HG02852 (cell line): ENCODE data around the gene ORAI1.
A peak's percentile ranks its signal among the peaks of the same experiment; 100 is the strongest.
"Not testable (repeated sequence)": the region's sequence is repeated elsewhere in the genome, so short reads cannot be mapped to it uniquely, and the experiment has no call there.

Source experiments
- ATAC-seq: cut with Tn5 transposase; IDR thresholded peaks from one replicate; pipeline ENCODE4 v1.9.1; 2021; ENCODE audit warnings: mild to moderate bottlenecking, moderate library complexity; ENCODE audit not compliant: unreplicated experiment

ORAI1 gene

DNA sequence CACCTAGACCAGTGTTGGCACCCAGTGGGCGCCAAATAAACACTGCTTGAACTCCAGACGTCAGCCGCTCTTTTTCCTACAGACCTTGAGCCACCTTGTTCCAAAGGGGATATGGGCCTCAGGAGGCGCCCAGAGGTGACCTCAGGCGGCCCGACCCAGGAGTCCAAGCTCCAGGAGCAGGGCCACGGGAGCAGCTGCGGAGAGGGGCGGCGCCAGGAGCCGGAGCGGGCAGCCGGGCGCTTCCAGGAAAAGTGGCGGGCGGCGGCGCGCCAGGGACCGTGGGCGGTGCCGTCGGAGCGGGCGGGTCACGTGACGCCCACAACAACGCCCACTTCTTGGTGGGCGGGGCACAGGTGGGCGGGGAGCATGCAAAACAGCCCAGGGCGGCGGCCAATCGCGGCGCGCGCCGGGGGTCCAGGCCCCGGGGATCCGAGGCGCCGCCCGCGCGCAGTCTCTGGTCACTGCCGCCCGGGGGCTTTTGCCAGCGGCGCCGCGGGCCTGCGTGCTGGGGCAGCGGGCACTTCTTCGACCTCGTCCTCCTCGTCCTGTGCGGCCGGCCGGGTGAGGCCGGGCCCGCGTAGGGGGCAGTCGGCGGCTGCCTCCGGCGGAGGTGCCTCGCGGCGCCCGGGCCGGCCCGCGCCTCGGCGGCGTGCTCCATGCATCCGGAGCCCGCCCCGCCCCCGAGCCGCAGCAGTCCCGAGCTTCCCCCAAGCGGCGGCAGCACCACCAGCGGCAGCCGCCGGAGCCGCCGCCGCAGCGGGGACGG lies at the start of gene ORAI1:
Gene ORAI1, plus strand, starts transcription at position 444 of the 766 bp plus-strand sequence.
- ATAC-seq = peak; percentile 65

DNA sequence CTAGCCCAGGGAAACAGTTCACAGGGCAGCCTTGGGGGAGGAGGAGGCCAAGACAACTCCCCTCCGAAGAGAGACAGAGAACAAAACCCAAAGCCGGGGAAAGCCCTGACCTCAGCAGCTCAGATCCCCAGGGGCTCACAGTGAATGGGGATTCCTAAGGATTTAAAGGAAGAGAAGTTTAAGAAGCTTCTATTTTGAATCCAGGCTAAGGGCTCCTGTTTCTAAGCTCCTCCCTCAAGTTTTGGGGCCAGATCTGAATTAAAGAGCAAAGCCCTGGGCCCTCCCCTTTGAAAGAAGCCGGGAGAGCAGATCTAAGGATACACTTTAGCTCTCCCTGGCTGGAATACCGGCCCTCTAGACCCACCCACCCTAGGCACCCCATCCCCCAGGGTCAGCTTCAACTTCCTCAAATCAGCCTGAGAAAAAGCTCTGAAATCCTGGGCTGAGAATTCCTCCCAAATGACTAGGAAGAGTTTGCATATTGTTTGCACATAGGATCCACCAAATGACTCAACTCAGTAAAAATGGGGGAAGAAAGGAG lies 49.4 kb upstream of the ORAI1 start:
- ATAC-seq = no peak

DNA sequence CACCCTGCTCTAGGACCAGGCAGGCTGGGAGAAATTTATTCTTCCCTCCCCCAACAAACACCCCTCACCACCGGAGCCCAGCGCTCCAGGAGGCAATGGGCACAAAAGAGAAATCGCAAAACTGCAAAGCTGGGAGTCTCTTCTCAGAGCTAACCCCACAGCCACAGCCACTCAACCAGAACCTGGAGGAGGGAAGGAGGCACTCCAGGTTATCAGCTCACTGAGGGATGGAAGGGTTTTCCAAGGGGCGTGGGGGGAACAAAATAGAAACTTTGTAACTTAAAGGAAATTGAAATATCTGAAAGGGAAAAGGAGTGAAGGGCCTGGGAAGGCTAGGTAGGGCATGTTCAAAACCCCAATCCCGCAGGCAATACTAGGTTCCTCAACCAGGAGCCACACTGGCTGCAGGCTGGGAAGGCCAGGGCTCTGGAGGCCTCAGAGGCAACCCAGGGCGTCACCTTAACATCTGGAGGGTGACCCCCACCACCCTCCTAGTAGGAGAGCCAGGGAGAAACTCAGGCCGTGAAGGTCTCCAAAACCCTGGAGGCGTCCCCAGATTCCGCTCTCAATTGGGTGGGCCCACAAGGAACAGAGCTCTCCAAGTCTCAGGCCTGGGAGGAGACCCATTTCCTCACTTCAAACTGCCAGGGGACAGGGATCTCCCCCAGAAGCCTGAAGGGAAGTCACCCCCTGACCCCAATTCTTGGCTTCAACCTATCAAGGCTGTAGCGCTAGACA lies 48.7 kb upstream of the ORAI1 start:
- no peak for ATAC-seq

DNA sequence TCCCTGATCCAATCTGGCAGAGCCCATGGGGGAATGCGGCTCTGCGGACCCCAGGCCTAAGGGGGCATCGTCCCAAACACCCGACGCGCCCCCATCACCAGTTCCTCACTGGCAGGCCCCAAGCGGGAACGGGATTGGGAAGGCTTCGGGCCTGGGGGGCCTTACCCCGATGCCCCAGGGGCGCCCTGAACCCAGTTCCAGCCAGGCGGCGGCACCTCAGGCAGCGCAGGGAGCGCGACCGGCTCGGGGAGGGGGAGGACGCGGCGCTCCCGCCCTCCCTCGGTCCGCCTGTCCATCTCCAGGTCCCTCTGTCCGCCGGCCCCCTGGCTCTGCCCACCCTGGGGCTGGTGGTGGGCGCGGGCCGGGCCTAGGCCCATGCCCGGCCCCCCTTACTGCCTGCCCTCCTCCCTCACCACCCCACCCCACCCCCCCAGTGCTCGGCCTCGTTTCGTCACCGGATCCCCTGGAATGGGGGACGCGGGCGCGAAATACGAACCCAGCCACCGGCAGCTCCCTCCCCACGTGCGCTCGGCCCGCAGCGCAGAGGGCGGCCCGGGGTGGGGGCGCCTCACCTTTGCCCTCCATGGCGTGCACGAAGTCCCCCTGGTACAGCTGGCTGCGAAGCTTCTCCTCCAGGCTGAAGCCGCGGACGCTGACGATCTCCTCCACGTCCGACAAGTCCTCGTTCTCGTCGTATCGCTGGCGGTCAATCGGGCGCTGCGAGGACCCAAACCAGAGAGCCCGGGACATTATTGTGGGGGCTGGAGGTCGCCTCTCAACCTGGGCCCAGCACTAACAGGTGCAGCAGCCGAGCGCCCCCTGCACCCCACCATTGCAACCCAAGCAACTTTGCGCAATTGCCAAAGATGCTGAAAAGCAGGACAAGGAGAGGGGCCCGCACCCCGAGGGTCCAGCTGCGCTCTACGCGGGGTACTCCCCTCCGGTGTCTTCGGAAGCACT lies 47.8 kb upstream of the ORAI1 start:
- ATAC-seq = no peak

DNA sequence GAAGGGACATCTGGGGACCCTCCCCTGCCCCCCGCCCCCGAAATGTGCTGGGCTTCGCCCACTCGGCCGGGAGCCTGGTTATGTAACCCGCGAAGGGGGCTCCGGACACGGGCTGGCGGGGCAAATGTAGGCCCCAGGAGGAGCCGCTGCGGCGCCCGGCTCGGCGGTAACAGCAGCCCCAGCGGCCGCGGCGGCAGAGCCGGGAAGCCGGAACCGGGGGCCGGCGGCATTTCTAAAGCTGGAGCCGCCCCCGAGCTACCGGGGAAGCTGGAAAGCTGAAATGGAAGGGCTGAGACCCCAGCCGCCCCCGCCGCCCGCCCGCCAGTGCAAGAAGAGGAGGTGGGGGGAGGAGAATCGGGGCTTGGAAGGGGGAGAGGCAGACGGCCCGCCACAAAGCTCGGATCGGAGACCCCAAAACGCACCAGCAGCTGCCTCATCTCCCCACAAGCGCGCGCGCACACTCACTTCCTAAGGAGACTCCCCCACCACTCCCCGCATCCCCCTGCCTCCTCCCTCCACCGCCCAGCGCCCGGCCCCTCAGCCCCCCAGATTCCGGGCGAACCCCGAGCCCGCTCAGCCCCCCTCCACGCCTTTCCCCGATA lies 47.0 kb upstream of the ORAI1 start:
- no peak for ATAC-seq

DNA sequence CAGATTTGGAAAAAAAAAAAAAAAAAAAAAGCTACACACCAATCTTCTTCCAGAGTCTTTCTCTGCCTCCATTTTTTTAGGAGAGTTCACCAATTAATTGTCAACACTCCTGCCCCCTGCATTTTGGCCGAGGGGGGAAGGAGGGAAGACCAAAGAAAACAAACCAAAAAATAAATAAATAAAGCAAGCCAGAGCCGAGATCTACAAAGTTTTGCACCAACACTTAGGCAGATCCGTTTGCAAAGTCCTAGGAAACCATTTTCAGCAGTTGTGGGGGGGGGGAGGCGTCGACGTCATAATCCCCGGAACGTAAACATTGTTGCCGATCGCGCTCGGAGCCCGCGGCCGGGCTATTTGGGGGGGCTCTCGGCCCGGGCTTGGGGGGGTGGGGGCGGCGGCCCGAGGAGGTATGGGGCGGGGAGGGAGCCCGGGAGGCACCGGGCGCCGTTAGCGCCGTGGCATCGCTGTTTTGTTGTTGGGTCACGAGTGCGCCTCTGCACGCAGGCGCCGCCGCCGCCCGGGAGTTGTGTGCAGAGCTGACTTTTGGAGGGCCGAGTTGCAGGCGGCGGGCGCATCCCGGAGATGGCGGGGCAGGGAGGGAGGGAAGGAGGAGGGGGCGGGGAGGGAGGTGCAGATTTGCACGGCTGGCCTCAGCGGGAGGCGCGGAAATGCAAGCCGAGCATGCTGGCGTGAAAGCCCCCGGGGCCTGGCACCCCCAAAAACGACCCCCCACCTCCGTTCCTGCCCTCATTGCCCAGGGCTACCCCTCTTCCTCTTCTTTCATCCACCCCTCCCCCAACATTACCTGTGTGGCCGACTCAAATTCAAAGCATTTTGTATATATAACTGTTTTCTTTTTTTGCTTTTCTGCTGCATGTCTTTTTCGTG lies 46.1 kb upstream of the ORAI1 start:
- no peak for ATAC-seq

DNA sequence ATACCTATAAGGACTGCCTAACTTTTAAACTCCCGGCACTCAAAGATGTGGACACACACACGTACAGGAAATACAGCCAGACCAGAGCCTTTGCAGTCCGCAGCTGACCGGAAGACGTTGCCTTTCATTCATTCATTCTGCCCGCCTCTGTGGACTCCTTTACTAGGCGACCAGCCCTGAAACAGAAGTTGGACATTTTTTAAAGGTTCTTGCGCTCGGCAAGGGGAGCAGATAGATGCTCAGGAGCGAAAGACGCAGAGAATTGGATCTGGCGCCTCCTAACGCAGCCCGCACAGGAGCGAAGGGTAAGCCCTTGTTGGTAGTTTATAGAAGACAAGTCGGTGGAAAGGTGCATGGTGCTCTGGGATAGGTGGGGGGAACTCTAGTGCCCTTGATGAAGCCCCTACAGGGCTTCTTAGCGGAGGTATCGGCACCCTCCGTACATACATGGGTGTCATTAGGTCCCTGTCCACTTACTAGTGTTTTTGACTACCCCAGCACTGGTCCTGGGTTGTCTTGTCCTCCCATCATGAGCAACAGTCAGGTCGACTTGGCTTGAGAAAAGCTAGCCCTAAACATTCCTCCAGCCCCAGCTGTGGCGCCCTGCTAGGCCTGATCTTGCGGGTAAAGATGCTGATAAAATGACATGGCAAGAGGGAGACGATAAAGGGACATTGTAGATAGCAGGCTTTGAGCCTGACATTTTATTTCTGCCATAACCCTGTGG lies 45.2 kb upstream of the ORAI1 start, which contains the start of gene KDM2B:
Gene KDM2B, minus strand, starts transcription at position 65 of the 727 bp plus-strand sequence. CDS start 112 bp downstream, outside the sequence.
- ATAC-seq = no peak

DNA sequence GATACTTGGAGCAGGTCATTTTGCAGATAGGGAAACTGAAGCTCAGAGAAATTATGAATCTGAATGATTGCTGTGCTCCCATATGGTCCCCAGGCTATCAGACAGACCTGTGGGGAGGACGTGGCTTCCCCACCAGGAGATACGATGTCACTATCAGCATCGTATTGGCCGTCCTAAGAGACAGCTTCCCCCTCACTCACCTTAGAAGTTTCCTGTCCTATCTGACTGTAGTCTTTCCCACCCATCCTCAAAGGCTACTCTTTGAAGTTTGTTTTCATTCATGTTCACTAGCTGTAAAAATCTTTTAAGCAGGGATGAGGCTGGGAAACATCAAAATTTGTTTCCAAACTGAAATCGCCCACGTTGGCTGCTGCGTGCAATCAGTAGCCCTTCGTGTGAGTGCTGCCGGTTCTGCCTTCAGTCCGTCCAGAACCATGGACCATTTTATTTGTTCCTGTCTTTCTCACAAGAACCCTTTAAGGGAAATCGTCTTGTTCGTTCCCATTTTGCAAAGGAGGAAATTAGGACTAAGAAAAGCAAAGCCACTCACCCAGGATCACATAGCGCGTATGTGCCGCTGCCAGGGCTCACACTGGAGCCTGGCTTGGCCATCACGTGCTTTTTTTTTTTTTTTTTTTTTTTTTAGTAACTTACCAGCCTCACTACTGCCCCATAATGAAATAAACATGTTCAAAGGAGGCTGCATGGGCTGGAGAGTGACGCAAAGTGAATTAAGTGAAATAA lies 44.5 kb upstream of the ORAI1 start:
- ATAC-seq = no peak

DNA sequence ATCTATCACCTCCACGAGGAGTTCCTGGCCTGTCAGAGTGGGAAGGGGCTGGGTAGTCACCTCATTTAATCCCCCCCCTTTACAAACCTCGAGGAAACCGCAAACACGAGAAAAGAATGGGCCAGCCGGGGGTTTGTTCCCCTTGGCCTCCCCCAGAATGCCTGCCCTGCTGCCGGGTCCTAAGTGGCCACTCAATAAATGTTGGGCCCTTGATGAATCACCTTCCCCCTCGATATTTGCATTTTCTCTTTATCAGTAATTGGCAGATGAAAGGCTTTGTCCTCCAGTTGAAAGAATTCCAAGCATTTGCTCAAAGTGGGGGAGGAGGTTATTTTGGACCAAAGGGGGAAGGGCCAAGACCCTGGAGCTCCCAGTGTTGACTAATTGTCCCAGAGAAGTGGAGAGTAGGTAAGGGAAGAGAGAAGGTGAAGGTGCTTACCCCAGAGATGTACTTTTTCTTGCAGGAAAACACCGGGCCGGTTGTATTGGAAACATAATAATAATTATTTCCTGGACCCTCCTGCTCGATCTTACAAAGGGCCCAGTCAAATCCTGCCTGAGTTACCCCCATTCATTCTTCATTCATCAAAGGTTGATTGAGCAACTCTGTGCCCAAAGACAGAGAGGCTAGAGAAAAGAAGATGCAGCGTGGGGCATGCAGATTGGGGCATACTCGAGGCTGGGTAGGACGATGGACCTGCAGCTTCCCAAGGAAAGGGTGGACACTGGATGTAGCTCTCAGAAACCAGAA lies 43.6 kb upstream of the ORAI1 start:
- ATAC-seq = no peak

DNA sequence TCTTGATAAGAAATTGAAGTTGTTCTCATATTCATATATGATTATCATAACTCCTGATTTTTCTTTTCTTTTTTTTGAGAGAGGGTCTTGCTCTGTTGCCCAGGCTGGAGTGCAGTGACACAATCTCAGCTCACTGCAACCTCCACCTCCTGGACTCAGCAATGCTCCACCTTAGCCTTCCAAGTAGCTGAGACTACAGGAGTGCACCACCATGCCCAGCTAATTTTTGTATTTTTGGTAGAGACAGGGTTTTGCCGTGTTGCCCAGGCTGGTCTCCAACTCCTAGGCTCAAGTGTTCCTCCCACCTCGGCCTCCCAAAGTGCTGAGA lies 43.0 kb upstream of the ORAI1 start:
- not testable (repeated sequence) for ATAC-seq

DNA sequence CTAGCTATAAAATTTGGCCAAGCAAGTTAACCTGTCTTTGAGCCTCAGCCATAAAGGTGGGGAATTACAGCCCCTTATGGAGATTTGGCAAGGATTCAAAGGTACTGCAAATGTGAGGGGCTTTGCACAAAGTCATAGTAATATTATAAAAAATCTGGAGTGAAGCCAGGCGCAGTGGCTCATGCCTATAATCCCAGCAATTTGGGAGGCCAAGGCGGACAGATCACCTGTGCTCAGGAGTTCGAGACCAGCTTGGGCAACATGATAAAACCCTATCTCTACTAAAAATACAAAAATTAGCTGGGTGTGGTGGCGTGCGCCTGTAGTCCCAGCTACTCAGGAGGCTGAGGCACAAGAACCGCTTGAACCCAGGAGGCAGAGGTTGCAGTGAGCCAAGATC lies 41.4 kb upstream of the ORAI1 start:
- not testable (repeated sequence) for ATAC-seq

DNA sequence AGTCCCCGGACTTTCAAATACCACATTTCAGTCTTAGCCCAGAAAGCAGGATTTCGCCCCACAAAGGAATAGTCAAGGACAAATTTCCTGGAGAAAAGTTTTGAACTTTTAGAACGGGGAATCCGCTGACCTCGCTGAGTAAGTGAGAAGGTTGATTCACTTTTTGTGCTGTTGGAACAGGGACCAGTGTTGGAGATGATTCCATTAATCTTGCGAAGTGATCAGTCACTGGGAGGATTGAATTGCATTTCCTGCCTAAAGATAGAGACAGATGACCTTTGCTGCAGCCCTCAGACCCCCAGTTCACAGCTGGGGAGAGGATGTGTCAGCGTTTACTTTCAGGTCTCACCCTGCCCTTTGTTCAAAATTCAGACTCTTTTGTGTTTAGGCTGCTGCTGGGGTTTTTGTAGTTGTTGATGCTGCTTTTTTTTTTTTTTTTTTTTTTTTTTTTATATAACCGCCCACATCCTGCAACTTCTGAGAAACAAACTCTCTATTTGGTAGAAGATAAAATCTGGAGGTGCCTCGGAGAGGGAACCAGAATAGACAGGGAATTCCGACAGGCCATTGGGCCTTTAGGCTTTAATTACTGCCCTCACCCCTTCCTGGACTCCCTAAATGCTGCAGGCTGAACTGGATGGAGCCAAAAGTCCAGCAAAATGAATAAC lies 35.7 kb upstream of the ORAI1 start:
- peak; percentile 46 for ATAC-seq

DNA sequence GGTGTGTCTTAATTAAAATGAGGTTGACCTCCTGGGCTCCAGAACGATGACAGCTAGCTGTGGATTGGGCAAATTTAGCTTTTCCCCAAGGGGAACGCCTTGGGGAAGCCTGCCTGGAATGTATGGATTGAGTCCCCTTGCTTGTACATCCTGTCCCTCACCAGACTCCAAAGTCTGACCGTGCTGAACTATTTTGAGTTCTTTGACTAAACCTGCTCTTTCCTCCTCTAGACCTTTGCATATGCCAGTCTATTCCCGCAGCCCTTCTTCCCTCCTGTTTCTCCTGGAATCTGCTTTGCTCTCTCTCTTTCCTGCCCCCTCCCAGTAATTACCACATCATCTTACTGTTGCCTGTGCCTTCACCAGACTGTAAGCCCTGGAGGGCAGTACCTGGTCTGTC lies 34.0 kb upstream of the ORAI1 start:
- ATAC-seq = no peak

DNA sequence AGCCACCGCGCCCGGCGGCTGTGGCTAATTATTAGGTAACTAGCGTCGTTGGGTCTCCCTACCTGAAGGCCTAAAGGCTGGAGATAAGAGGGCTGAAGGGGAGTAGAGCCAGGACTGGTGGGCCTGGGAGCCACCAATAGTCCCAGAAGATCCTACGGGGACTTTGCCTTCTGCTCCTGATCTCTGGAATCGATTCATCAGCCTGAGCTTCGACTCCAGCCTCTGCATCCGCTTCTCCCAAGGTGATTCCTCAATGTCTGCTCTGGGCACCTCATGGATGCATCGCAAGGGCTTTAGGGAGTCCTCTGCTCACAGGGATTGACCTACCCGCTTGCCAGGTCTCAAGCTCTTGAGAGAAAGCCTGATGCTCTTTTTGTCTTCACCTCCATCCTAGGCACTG lies 30.8 kb upstream of the ORAI1 start:
- no peak for ATAC-seq

DNA sequence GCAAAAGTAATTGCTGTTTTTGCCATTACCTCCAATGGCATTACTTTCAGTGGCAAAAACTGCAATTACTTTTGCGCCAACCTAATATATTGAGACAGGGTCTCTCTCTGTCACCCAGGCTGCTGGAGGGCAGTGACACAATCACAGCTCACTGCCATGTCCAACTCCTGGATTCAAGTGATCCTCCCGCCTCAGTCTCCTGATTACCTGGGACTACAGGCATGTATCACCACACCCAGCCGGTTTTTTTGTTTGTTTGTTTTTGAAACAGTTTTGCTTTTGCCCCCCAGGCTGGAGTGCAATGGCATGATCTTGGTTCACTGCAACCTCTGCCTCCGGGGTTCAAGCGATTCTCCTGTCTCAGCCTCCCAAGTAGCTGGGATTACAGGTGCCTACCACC lies 29.8 kb upstream of the ORAI1 start:
- ATAC-seq = no peak

DNA sequence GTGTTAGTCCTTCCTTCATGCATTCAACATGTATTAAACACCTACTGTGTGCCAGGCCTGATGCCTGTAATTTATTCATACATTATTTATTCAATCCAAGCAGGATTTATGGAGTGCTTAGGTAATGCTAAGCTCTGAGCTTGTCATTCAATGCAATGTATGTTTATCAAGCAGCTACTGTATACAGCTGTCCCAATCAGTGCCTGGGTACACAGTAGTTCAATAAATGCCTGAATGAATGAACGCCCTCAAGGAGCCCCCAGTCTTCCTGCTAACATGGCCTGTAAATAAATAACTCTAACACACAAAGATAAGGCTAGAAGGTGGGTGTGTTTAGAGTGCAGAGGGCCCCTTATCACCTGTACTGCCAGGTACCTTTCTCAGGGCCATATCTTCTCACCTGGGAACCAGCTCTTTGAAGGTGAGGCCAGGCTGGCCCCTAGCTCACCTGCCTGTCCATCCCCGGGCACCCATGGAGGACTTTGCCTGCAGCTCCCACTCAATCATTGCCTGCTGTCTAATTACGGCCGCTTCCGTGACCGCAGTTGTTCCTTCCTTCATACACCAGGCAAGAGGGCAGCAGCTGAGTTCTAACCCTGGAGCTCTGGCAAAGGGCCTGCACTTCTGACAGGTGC lies 25.5 kb upstream of the ORAI1 start:
- ATAC-seq = no peak

DNA sequence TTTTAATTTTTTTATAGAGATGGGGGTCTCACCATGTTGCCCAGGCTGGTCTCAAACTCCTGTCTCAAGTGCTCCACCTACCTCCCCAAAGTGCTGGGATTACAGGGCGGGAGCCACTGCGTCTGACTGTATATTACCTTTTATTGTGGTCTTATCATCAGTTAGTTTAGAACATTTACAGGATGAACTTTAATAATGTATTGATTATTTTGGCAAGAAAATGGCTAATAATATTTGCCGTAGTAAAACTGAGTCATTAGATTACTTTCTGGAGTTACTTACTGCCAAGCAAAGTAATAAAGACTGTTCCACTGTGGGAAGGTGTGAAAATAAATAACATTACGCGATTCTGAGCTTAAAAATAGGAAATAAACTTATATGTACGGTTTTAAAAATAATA lies 23.6 kb upstream of the ORAI1 start:
- no peak for ATAC-seq
